Activated T-cell treated with anti-CD3 and anti-CD28 coated beads for 1 hour (primary cell): ENCODE measurements around the gene SERPINA1.
"Not testable (repeated sequence)": the region's sequence is repeated elsewhere in the genome, so short reads cannot be mapped to it uniquely, and the experiment has no call there.

Experiments used
- DNase-seq: peaks from one replicate; pipeline ENCODE4 v3.0.0-alpha.2; 2020; ENCODE audit warnings: low read depth

The SERPINA1 gene

GRCh38 chr14:94369766-94370523, 18.5 kb downstream of the SERPINA1 start:
- not testable (repeated sequence) for DNase-seq

- DNase-seq = no peak
Measured at GRCh38 chr14:94368956-94369355, 19.4 kb downstream of the SERPINA1 start.

GRCh38 chr14:94368243-94368590, 20.2 kb downstream of the SERPINA1 start:
- DNase-seq = no peak

GRCh38 chr14:94367347-94368242, 20.8 kb downstream of the SERPINA1 start:
- no peak for DNase-seq

- no peak for DNase-seq
Measured at GRCh38 chr14:94366146-94366915, 22.1 kb downstream of the SERPINA1 start, which contains the start of gene SERPINA2. TSS of gene SERPINA2 (minus strand) at chr14:94366698.

- no peak for DNase-seq
Measured at GRCh38 chr14:94365624-94366023, 22.8 kb downstream of the SERPINA1 start.

GRCh38 chr14:94364964-94365363, 23.4 kb downstream of the SERPINA1 start:
- no peak for DNase-seq

- DNase-seq = no peak
Measured at GRCh38 chr14:94364037-94364436, 24.4 kb downstream of the SERPINA1 start.

GRCh38 chr14:94363151-94363624, 25.2 kb downstream of the SERPINA1 start:
- DNase-seq = no peak

- no peak for DNase-seq
Measured at GRCh38 chr14:94362614-94363133, 25.7 kb downstream of the SERPINA1 start.

- no peak for DNase-seq
Measured at GRCh38 chr14:94361682-94362081, 26.7 kb downstream of the SERPINA1 start.

- DNase-seq = no peak
Measured at GRCh38 chr14:94360945-94361565, 27.3 kb downstream of the SERPINA1 start.

- DNase-seq = no peak
Measured at GRCh38 chr14:94357166-94357565, 31.2 kb downstream of the SERPINA1 start.

- no peak for DNase-seq
Measured at GRCh38 chr14:94356379-94357056, 31.9 kb downstream of the SERPINA1 start.

GRCh38 chr14:94355191-94355794, 33.1 kb downstream of the SERPINA1 start:
- no peak for DNase-seq

GRCh38 chr14:94354638-94355185, 33.7 kb downstream of the SERPINA1 start:
- no peak for DNase-seq

- not testable (repeated sequence) for DNase-seq
Measured at GRCh38 chr14:94354190-94354589, 34.2 kb downstream of the SERPINA1 start.

GRCh38 chr14:94349276-94349675, 39.1 kb downstream of the SERPINA1 start:
- DNase-seq = no peak

- DNase-seq = no peak
Measured at GRCh38 chr14:94348836-94349235, 39.6 kb downstream of the SERPINA1 start.

- no peak for DNase-seq
Measured at GRCh38 chr14:94346841-94347240, 41.6 kb downstream of the SERPINA1 start.
